ENCODE results near the gene ELOVL7. TPM values are rescaled to one million over a fixed set of nuclear protein-coding genes. Genes with fewer than 3 reads are reported as not detected.
"Not testable (repeated sequence)": the region's sequence is repeated elsewhere in the genome, so short reads cannot be mapped to it uniquely, and the experiment has no call there.

The ELOVL7 gene
- total RNA-seq, 4 donors from 2014 or later, result 2.4 to 13.1 (median 4.4) TPM

DNA sequence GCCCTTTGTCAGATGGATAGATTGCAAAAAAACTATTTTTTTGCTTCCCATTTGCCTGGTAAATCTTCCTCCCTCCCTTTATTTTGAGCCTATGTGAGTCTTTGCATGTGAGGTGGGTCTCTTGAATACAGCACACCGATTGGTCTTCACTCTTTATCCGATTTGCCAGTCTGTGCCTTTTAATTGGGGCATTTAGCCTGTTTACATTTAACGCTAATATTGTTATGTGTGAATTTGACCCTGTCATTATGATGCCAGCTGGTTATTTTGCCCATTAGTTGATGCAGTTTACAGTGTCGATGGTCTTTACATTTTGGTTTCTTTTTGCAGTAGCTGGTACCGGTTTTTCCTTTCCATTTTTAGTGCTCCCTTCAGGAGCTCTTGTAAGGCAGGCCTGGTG, 131.1 kb downstream of the ELOVL7 start:
- H3K27me3 ChIP-seq, result no peaks in the 10 kb centered on the region
- peaks cover 0 to 5% (median 0%) of the 10 kb centered on the region in 3 donors for H3K9me3 ChIP-seq
- WGBS, 2 donors (ENCODE audit: low coverage in 1 of 2), result 88 to 92% methylated on average over 4 to 5 of the region's 5 CpGs
- H3K27ac ChIP-seq, result no peak overlapping the region
- H3K4me3 ChIP-seq, result no peak overlapping the region
- H3K4me1 ChIP-seq, result no peaks in the 10 kb centered on the region
- H3K36me3 ChIP-seq, result no peaks in the 10 kb centered on the region
- TF ChIP-seq POLR2A (IDR thresholded peaks at IDR 0.05) (no peak), POLR2AphosphoS5 (IDR thresholded peaks at IDR 0.05) (no peak)
- ATAC-seq, result no peak

DNA sequence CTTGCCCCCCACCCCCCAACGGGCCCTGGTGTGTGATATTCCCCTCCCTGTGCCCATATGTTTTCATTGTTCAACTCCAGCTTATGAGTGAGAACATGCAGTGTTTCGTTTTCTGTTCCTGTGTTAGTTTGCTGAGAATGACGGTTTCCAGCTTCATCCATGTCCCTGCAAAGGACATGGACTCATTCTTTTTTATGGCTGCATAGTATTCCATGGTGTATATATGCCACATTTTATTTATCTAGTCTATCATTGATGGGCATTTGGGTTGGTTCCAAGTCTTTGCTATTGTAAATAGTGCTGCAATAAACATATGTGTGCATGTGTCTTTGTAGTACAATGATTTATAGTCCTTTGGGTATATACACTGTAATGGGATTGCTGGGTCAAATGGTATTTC, 132.2 kb downstream of the ELOVL7 start:
- not testable (repeated sequence) for H3K9me3 ChIP-seq, H3K27ac ChIP-seq, ATAC-seq, H3K27me3 ChIP-seq, H3K4me3 ChIP-seq, H3K4me1 ChIP-seq, H3K36me3 ChIP-seq
- 60 to 81% methylated on average over 1 to 3 of the region's 3 CpGs for WGBS, 2 donors (ENCODE audit: low coverage in 1 of 2)

GRCh38 chr5:60710362-60710761, 133.7 kb downstream of the ELOVL7 start:
- TF ChIP-seq EP300 (IDR thresholded peaks at IDR 0.05) (no peak), POLR2A (IDR thresholded peaks at IDR 0.05) (no peak), CTCF (IDR thresholded peaks at IDR 0.05) (no peak), POLR2AphosphoS5 (IDR thresholded peaks at IDR 0.05) (no peak)
- no peak overlapping the region for H3K4me3 ChIP-seq
- peaks cover 0 to 4% (median 0%) of the 10 kb centered on the region in 3 donors for H3K9me3 ChIP-seq
- H3K36me3 ChIP-seq, result no peaks in the 10 kb centered on the region
- no peaks in the 10 kb centered on the region for H3K27me3 ChIP-seq
- no peak for ATAC-seq
- 53 to 68% methylated on average over 3 of the region's 3 CpGs for WGBS, 2 donors (ENCODE audit: low coverage in 1 of 2)
- H3K27ac ChIP-seq, result no peak overlapping the region
- no peaks in the 10 kb centered on the region for H3K4me1 ChIP-seq

GRCh38 chr5:60705144-60705543, 138.9 kb downstream of the ELOVL7 start:
- Histone ChIP-seq H3K9me3 (no peaks in the 10 kb centered on the region), H3K27ac (no peak overlapping the region), H3K4me3 (no peak overlapping the region), H3K4me1 (peaks cover 0 to 10% (median 3%) of the 10 kb centered on the region in 3 donors), H3K27me3 (no peaks in the 10 kb centered on the region), H3K36me3 (no peaks in the 10 kb centered on the region)
- no peak for ATAC-seq
- TF ChIP-seq POLR2AphosphoS5 (IDR thresholded peaks at IDR 0.05) (no peak), POLR2A (IDR thresholded peaks at IDR 0.05) (no peak), CTCF (IDR thresholded peaks at IDR 0.05) (no peak), EP300 (IDR thresholded peaks at IDR 0.05) (no peak)

DNA sequence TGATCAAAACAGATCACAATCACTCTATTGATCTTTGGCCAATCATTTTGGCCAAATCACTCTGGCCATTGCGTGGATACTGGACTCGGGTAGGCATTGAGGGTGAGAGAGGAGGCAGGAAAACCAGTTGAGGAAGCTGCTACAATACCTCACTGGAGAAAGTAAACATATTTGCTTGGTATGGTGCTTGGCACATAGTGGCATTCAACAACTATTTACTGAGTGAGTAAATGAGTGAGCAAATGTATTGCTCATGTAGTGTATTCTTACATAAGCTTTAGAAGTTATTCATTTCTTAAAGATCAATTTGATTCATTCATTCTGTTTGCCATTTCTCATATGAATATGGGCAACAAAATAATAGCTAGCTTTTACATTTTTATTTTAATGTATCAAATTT, 140.1 kb downstream of the ELOVL7 start:
- WGBS, 2 donors (ENCODE audit: low coverage in 1 of 2), result 83 to 92% methylated on average over 2 of the region's 2 CpGs
- no peak for ATAC-seq

More for the DNA sequence above, 140.1 kb downstream of the ELOVL7 start:
- no peak overlapping the region for H3K4me3 ChIP-seq
- H3K4me1 ChIP-seq, result peaks cover 0 to 18% (median 3%) of the 10 kb centered on the region in 3 donors
- H3K27me3 ChIP-seq, result no peaks in the 10 kb centered on the region
- no peaks in the 10 kb centered on the region for H3K36me3 ChIP-seq
- no peaks in the 10 kb centered on the region for H3K9me3 ChIP-seq
- TF ChIP-seq POLR2A (IDR thresholded peaks at IDR 0.05), result no peak
- no peak for TF ChIP-seq CTCF (IDR thresholded peaks at IDR 0.05)
- TF ChIP-seq POLR2AphosphoS5 (IDR thresholded peaks at IDR 0.05), result no peak
- no peak overlapping the region for H3K27ac ChIP-seq

Other genes starting within 250 kb of the ELOVL7 start
- gene DEPDC1B, start 144.1 kb downstream of the ELOVL7 start, total RNA-seq, result under 1 TPM in 2 of 4 donors, not detected in 2; 0.62 to 0.69 TPM
- 10 to 100 TPM; 10.1 to 19.5 (median 11.9) TPM for gene ERCC8, start 100.8 kb upstream of the ELOVL7 start, total RNA-seq
- gene NDUFAF2, start 100.9 kb upstream of the ELOVL7 start, total RNA-seq, result 10 to 100 TPM; 44.0 to 56.3 (median 45.9) TPM